Left kidney (tissue), 2 donors: Measurements from ENCODE around the gene TLCD5. TPM values are rescaled to one million over a fixed set of nuclear protein-coding genes. Genes with fewer than 3 reads are reported as not detected.

ENCODE experiments used
- DNase-seq: peaks from one replicate; pipeline ENCODE4 v3.0.0-alpha.2; 2013
- polyA plus RNA-seq: library from polyadenylated mRNA; unstranded; fragments of 120-200 nt; gene quantifications from one replicate; pipeline ENCODE4 v1.2.1, GENCODE V29; 2013; ENCODE audit not compliant: insufficient read length

The TLCD5 gene
- polyA plus RNA-seq, 1 donor = 18.8 TPM

DNA sequence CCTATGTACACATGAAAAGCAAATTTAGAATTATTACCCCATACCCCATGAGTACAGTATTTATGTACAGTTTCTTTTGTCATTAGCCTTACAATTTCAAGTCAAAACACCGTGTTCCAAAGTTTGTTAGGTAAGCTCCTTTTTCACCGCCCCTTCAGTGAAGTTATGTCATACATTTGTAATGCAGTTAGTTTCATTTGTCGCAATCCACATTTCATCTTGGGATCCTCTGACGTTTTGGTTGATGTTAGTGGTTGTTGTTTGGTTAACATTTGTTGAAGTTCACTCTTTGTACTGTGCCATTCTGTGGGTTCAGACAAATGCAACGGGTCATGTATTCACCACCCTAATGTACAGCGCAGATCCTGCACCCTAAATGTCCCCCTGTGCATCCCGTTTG lies 56.3 kb downstream of the TLCD5 start:
- no peak for DNase-seq

Other genes with a start within 250 kb of the TLCD5 start
- 1.8 TPM for gene TRIM29, start 187.2 kb upstream of the TLCD5 start, polyA plus RNA-seq
- 36.7 TPM for gene OAF, start 114.3 kb upstream of the TLCD5 start, polyA plus RNA-seq
- 0.32 TPM for gene POU2F3, start 85.2 kb upstream of the TLCD5 start, polyA plus RNA-seq
- gene ARHGEF12, start 11.1 kb downstream of the TLCD5 start, polyA plus RNA-seq = 141 TPM
- gene GRIK4, start 186.4 kb downstream of the TLCD5 start, polyA plus RNA-seq = 1.3 TPM